Mesendoderm (in vitro differentiated cells): ENCODE data around the gene SPECC1L.
"Not testable (repeated sequence)": the region's sequence is repeated elsewhere in the genome, so short reads cannot be mapped to it uniquely, and the experiment has no call there.

Source experiments
- DNase-seq: peaks from one replicate; pipeline ENCODE4 v3.0.0; 2013
- H2AK5ac ChIP-seq: 2 replicates; pipeline ENCODE4 v1.6.1; 2013; ENCODE audit warnings: low read length, inconsistent platforms
- H2BK120ac ChIP-seq: 2 replicates; pipeline ENCODE4 v1.6.1; 2013; ENCODE audit warnings: low read depth, mild to moderate bottlenecking, low read length, moderate library complexity, mixed read lengths
- H2BK15ac ChIP-seq: replicated peaks from 2 replicates; pipeline ENCODE4 v1.6.1; 2013; ENCODE audit warnings: low read depth, mild to moderate bottlenecking, moderate library complexity
- H2BK5ac ChIP-seq: 2 replicates; pipeline ENCODE4 v1.6.1; 2013; ENCODE audit warnings: low read length, inconsistent platforms
- H3K18ac ChIP-seq: 2 replicates; pipeline ENCODE4 v1.6.1; 2013; ENCODE audit warnings: mild to moderate bottlenecking, low read length, mixed read lengths
- H3K23ac ChIP-seq: one replicate; pipeline ENCODE4 v1.6.1; 2013; ENCODE audit warnings: low read length
- H3K27ac ChIP-seq: 2 replicates; pipeline ENCODE4 v1.5.1; 2013; ENCODE audit warnings: low read depth, mild to moderate bottlenecking, inconsistent platforms, low read length, moderate library complexity
- H3K27me3 ChIP-seq: 2 replicates; pipeline ENCODE4 v1.6.1; 2013; ENCODE audit warnings: low read length, control low read depth, mild to moderate bottlenecking, inconsistent platforms; ENCODE audit not compliant: insufficient read depth, poor library complexity
- H3K36me3 ChIP-seq: 2 replicates; pipeline ENCODE4 v1.6.1; 2013; ENCODE audit warnings: low read length, inconsistent platforms; ENCODE audit not compliant: control insufficient read depth, insufficient read depth
- H3K4ac ChIP-seq: one replicate; pipeline ENCODE4 v1.6.1; 2013; ENCODE audit warnings: low read depth, mild to moderate bottlenecking, low read length, moderate library complexity
- H3K4me1 ChIP-seq: 2 replicates; pipeline ENCODE4 v1.6.1; 2013; ENCODE audit warnings: low read depth, low read length, inconsistent platforms; ENCODE audit not compliant: control insufficient read depth
- H3K4me2 ChIP-seq: 2 replicates; pipeline ENCODE4 v1.6.1; 2013; ENCODE audit warnings: low read length
- H3K4me3 ChIP-seq: 2 replicates; pipeline ENCODE4 v1.5.1; 2013; ENCODE audit warnings: mild to moderate bottlenecking, low read length
- H3K56ac ChIP-seq: one replicate; pipeline ENCODE4 v1.6.1; 2013; ENCODE audit warnings: low read length
- H3K79me1 ChIP-seq: 2 replicates; pipeline ENCODE4 v1.6.1; 2013; ENCODE audit warnings: low read length, inconsistent platforms
- H3K79me2 ChIP-seq: 2 replicates; pipeline ENCODE4 v1.6.1; 2013; ENCODE audit warnings: mild to moderate bottlenecking, low read length; ENCODE audit not compliant: control insufficient read depth, insufficient read depth
- H3K9ac ChIP-seq: 2 replicates; pipeline ENCODE4 v1.6.1; 2013; ENCODE audit warnings: low read length, inconsistent platforms
- H4K5ac ChIP-seq: one replicate; pipeline ENCODE4 v1.6.1; 2013; ENCODE audit warnings: low read length
- H4K8ac ChIP-seq: one replicate; pipeline ENCODE4 v1.6.1; 2013; ENCODE audit warnings: low read depth, mild to moderate bottlenecking, control low read depth, low read length, moderate library complexity
- WGBS: extraction: QIAGEN DNeasy Blood & Tissue Kit; methylation state at CpG from one replicate; pipeline ENCODE4 v1.1.7; 2013; ENCODE audit warnings: low lambda C conversion rate, missing lambda C conversion rate; ENCODE audit not compliant: insufficient coverage; ENCODE audit errors: extremely low coverage; 5-methylcytosine and 5-hydroxymethylcytosine counted together

SPECC1L gene

GRCh38 chr22:24284747-24285203 lies 14.1 kb downstream of the SPECC1L start:
- no peak overlapping the region for H2BK15ac ChIP-seq
- no CpG with 5 or more reads among the region's 2 CpGs for WGBS
- H3K27me3 ChIP-seq, result no peaks in the 10 kb centered on the region
- no peak overlapping the region for H3K4ac ChIP-seq
- peak overlapping the region; percentile 56 for H3K56ac ChIP-seq
- H2AK5ac ChIP-seq, result no peak overlapping the region
- no peak overlapping the region for H3K9ac ChIP-seq
- H3K4me1 ChIP-seq, result peaks cover 5% of the 10 kb centered on the region
- peaks cover 18% of the 10 kb centered on the region for H3K79me2 ChIP-seq
- no peak overlapping the region for H3K4me2 ChIP-seq
- peaks cover 4% of the 10 kb centered on the region for H3K79me1 ChIP-seq
- H2BK5ac ChIP-seq, result no peak overlapping the region
- H3K4me3 ChIP-seq, result no peak overlapping the region
- no peak overlapping the region for H4K5ac ChIP-seq
- peak; percentile 71 for DNase-seq
- no peaks in the 10 kb centered on the region for H3K36me3 ChIP-seq
- no peak overlapping the region for H4K8ac ChIP-seq
- no peak overlapping the region for H2BK120ac ChIP-seq
- H3K27ac ChIP-seq, result peak overlapping the region; percentile 33
- peak overlapping the region; percentile 45 for H3K18ac ChIP-seq
- H3K23ac ChIP-seq, result no peak overlapping the region

GRCh38 chr22:24285245-24285644 lies 14.6 kb downstream of the SPECC1L start:
- H3K56ac ChIP-seq, result no peak overlapping the region
- H3K27ac ChIP-seq, result peak overlapping the region; percentile 33
- DNase-seq, result no peak
- H3K79me2 ChIP-seq, result peaks cover 22% of the 10 kb centered on the region
- H4K8ac ChIP-seq, result no peak overlapping the region
- no peak overlapping the region for H3K4ac ChIP-seq
- no peak overlapping the region for H3K23ac ChIP-seq
- WGBS, result no CpG with 5 or more reads among the region's 4 CpGs
- H3K9ac ChIP-seq, result no peak overlapping the region
- no peak overlapping the region for H2AK5ac ChIP-seq
- H2BK15ac ChIP-seq, result no peak overlapping the region
- no peak overlapping the region for H3K4me2 ChIP-seq
- H2BK120ac ChIP-seq, result no peak overlapping the region
- H2BK5ac ChIP-seq, result no peak overlapping the region
- no peaks in the 10 kb centered on the region for H3K36me3 ChIP-seq
- peaks cover 8% of the 10 kb centered on the region for H3K79me1 ChIP-seq
- no peaks in the 10 kb centered on the region for H3K27me3 ChIP-seq
- H3K4me3 ChIP-seq, result no peak overlapping the region
- peak overlapping the region; percentile 45 for H3K18ac ChIP-seq
- peaks cover 5% of the 10 kb centered on the region for H3K4me1 ChIP-seq
- H4K5ac ChIP-seq, result no peak overlapping the region

GRCh38 chr22:24287212-24287611 lies 16.6 kb downstream of the SPECC1L start:
- H3K4ac ChIP-seq, H2BK120ac ChIP-seq, H3K18ac ChIP-seq, H3K4me1 ChIP-seq, H3K27ac ChIP-seq, H3K4me3 ChIP-seq, DNase-seq, H2BK15ac ChIP-seq, H3K9ac ChIP-seq, H4K8ac ChIP-seq, H3K56ac ChIP-seq, H2AK5ac ChIP-seq, H3K4me2 ChIP-seq, H4K5ac ChIP-seq, H3K27me3 ChIP-seq, H3K23ac ChIP-seq, H2BK5ac ChIP-seq, H3K36me3 ChIP-seq: not testable (repeated sequence)
- Histone ChIP-seq H3K79me1 (peaks cover 12% of the 10 kb centered on the region), H3K79me2 (peaks cover 33% of the 10 kb centered on the region)
- no CpG with 5 or more reads among the region's 9 CpGs for WGBS

GRCh38 chr22:24287801-24288200 lies 17.2 kb downstream of the SPECC1L start:
- not testable (repeated sequence) for H3K36me3 ChIP-seq, H2BK120ac ChIP-seq, H3K27ac ChIP-seq, H3K4me1 ChIP-seq, H3K23ac ChIP-seq, H2AK5ac ChIP-seq, H4K8ac ChIP-seq, H3K9ac ChIP-seq, DNase-seq, H2BK15ac ChIP-seq, H3K18ac ChIP-seq, H3K4me2 ChIP-seq, H2BK5ac ChIP-seq, H3K56ac ChIP-seq, H4K5ac ChIP-seq, H3K4ac ChIP-seq, H3K4me3 ChIP-seq, H3K27me3 ChIP-seq
- Histone ChIP-seq H3K79me2 (peaks cover 30% of the 10 kb centered on the region), H3K79me1 (peaks cover 12% of the 10 kb centered on the region)
- WGBS, result no CpG with 5 or more reads among the region's 6 CpGs

- H3K27me3 ChIP-seq, result no peaks in the 10 kb centered on the region
- H3K56ac ChIP-seq, result no peak overlapping the region
- H3K4me2 ChIP-seq, result no peak overlapping the region
- H3K79me1 ChIP-seq, result peaks cover 12% of the 10 kb centered on the region
- H4K5ac ChIP-seq, result no peak overlapping the region
- H3K27ac ChIP-seq, result no peak overlapping the region
- no peak overlapping the region for H3K4me3 ChIP-seq
- H3K9ac ChIP-seq, result no peak overlapping the region
- peaks cover 28% of the 10 kb centered on the region for H3K79me2 ChIP-seq
- H2BK15ac ChIP-seq, result no peak overlapping the region
- no peak overlapping the region for H2BK5ac ChIP-seq
- H3K36me3 ChIP-seq, result no peaks in the 10 kb centered on the region
- H2AK5ac ChIP-seq, result no peak overlapping the region
- no peak overlapping the region for H3K23ac ChIP-seq
- H3K18ac ChIP-seq, result no peak overlapping the region
- no peak overlapping the region for H3K4ac ChIP-seq
- no peak overlapping the region for H4K8ac ChIP-seq
- H3K4me1 ChIP-seq, result peaks cover 5% of the 10 kb centered on the region
- H2BK120ac ChIP-seq, result no peak overlapping the region
- WGBS, result no CpG with 5 or more reads among the region's 4 CpGs
- DNase-seq, result peak; percentile 37
These were observed 18.5 kb downstream of the SPECC1L start for GRCh38 chr22:24289114-24289513.

GRCh38 chr22:24289741-24290163 lies 19.1 kb downstream of the SPECC1L start:
- Histone ChIP-seq H3K18ac (no peak overlapping the region), H3K36me3 (no peaks in the 10 kb centered on the region), H3K27me3 (no peaks in the 10 kb centered on the region), H3K79me2 (peaks cover 28% of the 10 kb centered on the region), H3K27ac (no peak overlapping the region), H3K79me1 (peaks cover 12% of the 10 kb centered on the region), H3K9ac (no peak overlapping the region), H3K56ac (no peak overlapping the region), H4K8ac (no peak overlapping the region), H3K4me1 (peaks cover 5% of the 10 kb centered on the region), H3K4me3 (no peak overlapping the region), H2BK120ac (no peak overlapping the region), H2AK5ac (no peak overlapping the region), H2BK5ac (no peak overlapping the region), H3K4me2 (no peak overlapping the region), H2BK15ac (no peak overlapping the region), H3K4ac (no peak overlapping the region), H4K5ac (no peak overlapping the region), H3K23ac (peak overlapping the region; percentile 80)
- no CpG with 5 or more reads among the region's 4 CpGs for WGBS
- DNase-seq, result peak; percentile 25
